A549 treated with GW870086 at 1 μM for 4 hours (cell line): ENCODE data around the gene PGBD1. TPM values are rescaled to one million over a fixed set of nuclear protein-coding genes. Genes with fewer than 3 reads are reported as not detected.

ENCODE experiments used
- total RNA-seq: library from RNA; stranded (reverse); fragments of 200-300 nt; extraction: Qiagen RNA extraction; gene quantifications from 5 replicates; pipeline ENCODE4 v1.2.3, GENCODE V29; 2022; ENCODE audit warnings: low read depth

The PGBD1 gene, protein sequence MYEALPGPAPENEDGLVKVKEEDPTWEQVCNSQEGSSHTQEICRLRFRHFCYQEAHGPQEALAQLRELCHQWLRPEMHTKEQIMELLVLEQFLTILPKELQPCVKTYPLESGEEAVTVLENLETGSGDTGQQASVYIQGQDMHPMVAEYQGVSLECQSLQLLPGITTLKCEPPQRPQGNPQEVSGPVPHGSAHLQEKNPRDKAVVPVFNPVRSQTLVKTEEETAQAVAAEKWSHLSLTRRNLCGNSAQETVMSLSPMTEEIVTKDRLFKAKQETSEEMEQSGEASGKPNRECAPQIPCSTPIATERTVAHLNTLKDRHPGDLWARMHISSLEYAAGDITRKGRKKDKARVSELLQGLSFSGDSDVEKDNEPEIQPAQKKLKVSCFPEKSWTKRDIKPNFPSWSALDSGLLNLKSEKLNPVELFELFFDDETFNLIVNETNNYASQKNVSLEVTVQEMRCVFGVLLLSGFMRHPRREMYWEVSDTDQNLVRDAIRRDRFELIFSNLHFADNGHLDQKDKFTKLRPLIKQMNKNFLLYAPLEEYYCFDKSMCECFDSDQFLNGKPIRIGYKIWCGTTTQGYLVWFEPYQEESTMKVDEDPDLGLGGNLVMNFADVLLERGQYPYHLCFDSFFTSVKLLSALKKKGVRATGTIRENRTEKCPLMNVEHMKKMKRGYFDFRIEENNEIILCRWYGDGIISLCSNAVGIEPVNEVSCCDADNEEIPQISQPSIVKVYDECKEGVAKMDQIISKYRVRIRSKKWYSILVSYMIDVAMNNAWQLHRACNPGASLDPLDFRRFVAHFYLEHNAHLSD
- total RNA-seq: 4.6 to 5.1 TPM (median 5.0 TPM) in 5 replicates

DNA sequence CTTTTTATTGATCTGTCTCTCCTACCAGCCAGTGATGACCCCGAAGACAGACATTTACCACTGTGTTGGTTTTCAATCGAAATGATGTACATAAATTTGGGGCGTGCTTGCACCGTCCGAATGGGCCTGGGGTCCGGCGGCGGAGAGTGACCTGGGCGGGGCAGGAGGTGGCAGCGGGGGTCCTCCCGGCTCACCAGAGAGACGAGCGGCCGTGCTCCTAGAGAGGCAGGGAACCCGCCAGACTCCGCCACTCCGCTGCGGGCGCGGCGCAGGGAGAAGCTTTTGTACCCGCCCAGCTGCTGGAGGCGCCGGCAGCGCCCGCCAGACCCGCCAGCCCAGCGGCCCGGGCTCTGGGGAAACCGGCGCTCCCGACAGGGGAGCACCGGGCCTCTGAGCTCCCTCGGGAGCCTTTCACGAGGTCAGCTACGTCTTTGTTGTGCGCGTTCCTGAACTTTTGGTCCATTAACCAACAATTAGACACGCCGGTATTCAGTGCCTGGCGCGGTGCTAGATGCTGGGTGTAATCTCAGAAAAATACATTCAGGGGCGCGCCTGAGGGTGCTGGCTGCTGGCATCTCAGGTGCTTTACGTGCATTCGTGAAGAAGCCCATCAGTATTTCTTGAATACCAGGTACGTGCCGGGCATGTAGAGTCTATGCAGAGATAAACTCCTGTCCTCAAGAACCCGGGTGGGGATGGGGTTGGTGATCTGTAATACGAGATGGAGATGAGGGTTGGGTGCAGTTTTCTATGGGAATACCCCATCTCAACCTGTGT is at the start of gene PGBD1:
Gene PGBD1 (plus strand): TSS at position 285 of the 777 bp plus-strand sequence. CDS start 2,242 bp downstream, outside the sequence.

DNA sequence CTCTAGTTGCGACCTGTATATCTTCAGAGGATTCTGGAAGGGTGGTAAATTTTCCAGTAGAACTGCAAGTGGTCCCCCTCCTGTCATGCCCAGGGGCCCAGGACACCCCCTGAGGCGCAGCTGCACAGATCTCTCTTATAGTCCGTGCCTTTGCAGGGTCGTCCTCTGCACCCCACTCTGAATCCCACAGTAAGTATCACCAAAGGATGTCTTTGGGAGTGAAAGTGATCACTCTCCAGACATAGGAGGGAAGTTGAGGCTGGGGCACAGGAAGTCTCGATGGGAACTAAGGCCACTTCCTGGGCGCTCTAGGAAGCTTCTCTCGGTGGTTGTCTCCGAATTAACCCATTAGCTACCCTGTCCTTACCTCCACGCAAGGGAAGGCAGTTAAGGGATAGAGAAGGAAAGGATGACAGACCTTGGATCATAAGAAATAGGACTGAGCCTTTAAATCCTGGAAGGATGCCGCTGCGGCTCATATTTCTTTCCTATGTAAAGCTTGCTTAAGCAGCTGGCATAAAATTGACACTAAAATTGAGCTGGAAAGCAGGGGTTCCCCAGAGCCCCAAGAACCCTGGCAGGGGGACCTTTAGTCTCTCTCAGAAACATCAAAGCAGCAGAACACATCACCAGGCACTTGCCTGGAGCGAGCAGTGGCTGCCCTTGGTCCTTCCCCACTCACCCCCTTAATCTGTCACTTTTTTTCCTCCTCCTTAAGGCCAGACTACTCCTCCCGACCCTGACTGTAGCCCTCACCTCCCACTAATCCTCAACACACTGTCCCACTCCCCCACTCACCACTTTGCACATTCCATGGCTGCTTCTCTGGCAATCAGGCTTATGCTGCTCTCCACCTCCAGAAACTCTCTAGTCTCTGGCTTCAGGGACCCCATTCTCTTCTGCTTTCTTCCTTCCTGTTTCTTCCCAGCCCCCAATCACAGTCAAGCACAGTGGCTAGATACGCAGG is 29.1 kb upstream of the PGBD1 start, which contains the start of gene ZKSCAN4:
Gene ZKSCAN4 (minus strand): TSS at position 261 of the 967 bp plus-strand sequence. CDS start 289 bp downstream, outside the sequence.

GRCh38 chr6:28258877-28259777 is 22.2 kb upstream of the PGBD1 start, which contains the start of gene NKAPL:
TSS of gene NKAPL (plus strand) at chr6:28259297. CDS start at chr6:28259372, 75 bp downstream.

DNA sequence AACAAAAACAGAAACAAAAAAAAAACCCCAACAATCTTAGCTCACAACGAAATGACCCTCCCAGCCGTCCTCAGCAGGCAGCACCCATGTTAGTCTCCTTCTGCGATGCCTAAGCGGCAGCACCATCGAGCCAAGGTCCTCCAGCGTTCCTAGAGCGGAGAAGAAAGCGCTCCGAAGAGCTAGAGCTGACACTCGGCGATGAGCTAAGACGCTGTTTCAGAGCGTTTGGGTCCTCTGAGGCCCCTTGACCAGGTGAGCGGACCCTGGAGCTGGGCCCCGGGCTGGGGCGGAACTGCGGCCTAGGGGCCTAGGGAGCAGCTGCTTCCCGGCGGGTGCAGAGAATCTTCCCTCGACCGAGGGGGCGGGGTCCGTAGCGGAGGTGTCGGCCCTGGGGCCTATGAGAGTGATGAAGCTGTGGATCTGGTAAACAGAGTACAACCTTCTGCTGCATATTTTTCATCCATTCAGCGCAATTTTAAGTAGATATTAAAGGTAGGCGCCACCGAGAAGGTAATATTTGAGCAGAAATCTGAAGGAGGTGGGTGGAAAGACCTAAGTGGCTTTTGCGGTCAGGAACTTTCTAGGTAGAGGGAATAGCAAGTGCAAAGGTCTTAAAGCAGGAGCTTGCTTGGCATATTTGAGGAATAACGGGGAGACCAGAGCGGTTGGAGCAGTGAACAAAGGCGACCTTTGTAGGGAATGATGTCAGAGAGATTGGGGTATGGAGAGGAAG is 14.2 kb upstream of the PGBD1 start, which contains the start of gene ZSCAN26:
Gene ZSCAN26 (plus strand): TSS at position 182 of the 733 bp plus-strand sequence. CDS start 4,777 bp downstream, outside the sequence.

DNA sequence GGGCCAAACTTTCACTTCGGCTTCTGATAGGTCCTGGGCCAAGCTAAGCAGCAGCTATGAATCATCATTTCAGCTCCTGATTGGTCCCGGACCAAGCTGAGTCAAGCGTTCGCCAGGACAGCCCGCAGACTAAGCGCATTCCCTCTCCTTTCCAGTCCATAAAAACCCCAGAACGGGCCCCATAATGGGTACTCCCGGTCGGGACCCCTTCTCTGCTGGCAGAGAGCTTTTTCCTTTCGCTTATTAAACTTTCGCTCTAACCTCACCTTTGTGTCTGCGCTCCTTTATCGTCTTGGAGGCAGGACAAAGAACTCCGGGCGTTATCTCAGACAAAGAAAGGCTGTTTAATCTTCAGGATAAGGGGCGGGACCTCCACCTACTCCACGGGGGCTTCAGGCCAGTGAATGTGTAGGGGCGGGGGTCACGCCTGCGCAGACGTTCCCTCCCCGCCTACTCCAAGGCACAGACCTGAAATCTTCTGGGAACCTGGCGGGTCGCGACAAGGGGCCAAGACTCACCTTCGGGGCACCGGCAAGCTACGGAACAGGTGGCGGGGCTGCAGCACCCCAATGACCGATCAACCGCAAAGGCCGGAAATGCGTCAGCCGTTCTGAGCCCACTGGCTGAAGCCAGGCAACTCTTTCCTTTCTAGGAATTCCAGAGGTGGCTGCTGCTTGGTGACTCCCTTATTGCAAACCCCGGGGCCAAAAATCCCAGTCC is 54.4 kb downstream of the PGBD1 start, which contains the start of gene ZSCAN31:
Gene ZSCAN31 (minus strand): TSS at position 585 of the 720 bp plus-strand sequence. CDS start 6,465 bp downstream, outside the sequence.

GRCh38 chr6:28349892-28350737 is 68.7 kb downstream of the PGBD1 start, which contains the start of gene ZKSCAN3:
TSS of gene ZKSCAN3 (plus strand) at chr6:28349947. CDS start at chr6:28359587, 9,640 bp downstream.

Other genes with a start within 250 kb of the PGBD1 start
- gene ZNF165, start 201.0 kb upstream of the PGBD1 start, total RNA-seq: 0.67 to 0.97 TPM (median 0.90 TPM) in 5 replicates
- 4.0 to 5.8 TPM (median 4.5 TPM) in 5 replicates for gene ZSCAN16, start 157.0 kb upstream of the PGBD1 start, total RNA-seq
- 2.7 to 5.8 TPM (median 5.4 TPM) in 5 replicates for gene ZKSCAN8, start 139.7 kb upstream of the PGBD1 start, total RNA-seq
- gene ZSCAN9, start 56.3 kb upstream of the PGBD1 start, total RNA-seq: 6.0 to 9.8 TPM (median 7.7 TPM) in 5 replicates
- gene ZKSCAN4, start 29.3 kb upstream of the PGBD1 start, total RNA-seq: 2.3 to 3.0 TPM (median 2.6 TPM) in 5 replicates
- not detected in 5 replicates for gene NKAPL, start 22.3 kb upstream of the PGBD1 start, total RNA-seq
- 4.0 to 6.0 TPM (median 5.7 TPM) in 5 replicates for gene ZSCAN26, start 14.4 kb upstream of the PGBD1 start, total RNA-seq
- 1.6 to 2.5 TPM (median 2.0 TPM) in 5 replicates for gene ZSCAN31, start 54.6 kb downstream of the PGBD1 start, total RNA-seq
- 1.4 to 2.1 TPM (median 2.1 TPM) in 5 replicates for gene ZKSCAN3, start 68.4 kb downstream of the PGBD1 start, total RNA-seq
- 1.3 to 1.8 TPM (median 1.8 TPM) in 5 replicates for gene ZSCAN12, start 118.2 kb downstream of the PGBD1 start, total RNA-seq
- not detected in 5 replicates for gene ZSCAN23, start 161.9 kb downstream of the PGBD1 start, total RNA-seq
- not detected in 5 replicates for gene GPX6, start 234.2 kb downstream of the PGBD1 start, total RNA-seq
- gene GPX5, start 244.3 kb downstream of the PGBD1 start, total RNA-seq: not detected in 5 replicates